Measurements from ENCODE around the gene MFGE8. TPM values are rescaled to one million over a fixed set of nuclear protein-coding genes. Genes with fewer than 3 reads are reported as not detected.

MFGE8 gene, protein sequence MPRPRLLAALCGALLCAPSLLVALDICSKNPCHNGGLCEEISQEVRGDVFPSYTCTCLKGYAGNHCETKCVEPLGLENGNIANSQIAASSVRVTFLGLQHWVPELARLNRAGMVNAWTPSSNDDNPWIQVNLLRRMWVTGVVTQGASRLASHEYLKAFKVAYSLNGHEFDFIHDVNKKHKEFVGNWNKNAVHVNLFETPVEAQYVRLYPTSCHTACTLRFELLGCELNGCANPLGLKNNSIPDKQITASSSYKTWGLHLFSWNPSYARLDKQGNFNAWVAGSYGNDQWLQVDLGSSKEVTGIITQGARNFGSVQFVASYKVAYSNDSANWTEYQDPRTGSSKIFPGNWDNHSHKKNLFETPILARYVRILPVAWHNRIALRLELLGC
- total RNA-seq (2014; rRNA removed; shearing (Covaris generic)), result 36.4 and 38.1 TPM in 2 replicates

DNA sequence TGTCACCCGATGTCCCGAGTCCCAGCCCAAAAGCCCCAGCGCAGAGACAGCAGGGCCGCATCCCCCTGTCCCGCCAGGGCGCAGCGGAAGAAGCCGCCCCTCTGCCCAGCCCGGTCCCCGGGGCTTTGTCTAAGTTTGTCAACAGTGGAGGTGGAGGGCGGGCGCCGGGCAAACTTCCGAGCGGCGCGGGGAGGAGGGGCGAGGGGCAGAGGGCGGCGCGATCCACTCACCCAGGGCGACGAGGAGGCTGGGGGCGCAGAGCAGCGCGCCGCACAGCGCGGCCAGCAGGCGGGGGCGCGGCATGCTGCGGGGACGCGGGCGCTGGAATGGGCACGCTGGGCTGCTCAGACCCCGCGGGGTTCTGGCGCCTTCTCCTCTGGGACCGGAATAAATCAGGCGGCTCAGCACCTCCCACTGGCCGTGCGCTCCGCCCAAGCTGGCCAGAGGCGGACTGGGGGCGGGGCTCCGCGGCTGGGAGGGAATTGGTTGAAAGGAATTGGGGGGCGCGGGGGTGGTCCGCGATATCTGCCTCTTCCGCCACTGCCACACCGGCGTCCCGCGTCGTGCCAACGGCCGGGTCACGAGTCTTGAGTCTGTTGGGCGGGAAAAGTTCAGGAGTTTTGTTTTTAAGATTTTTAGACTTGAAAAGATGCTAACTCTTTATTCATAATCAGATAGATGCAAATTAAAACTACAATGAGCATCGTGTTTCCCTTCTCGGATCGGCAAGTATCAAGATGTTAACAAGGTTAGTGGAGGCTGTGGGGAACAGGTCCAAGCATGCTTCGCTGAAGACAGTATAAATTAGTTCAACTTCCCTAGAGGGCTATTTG, at the start of gene MFGE8:
Gene MFGE8, minus strand, starts transcription at position 363 of the 833 bp plus-strand sequence. Its CDS starts 60 bp downstream, at position 303.

DNA sequence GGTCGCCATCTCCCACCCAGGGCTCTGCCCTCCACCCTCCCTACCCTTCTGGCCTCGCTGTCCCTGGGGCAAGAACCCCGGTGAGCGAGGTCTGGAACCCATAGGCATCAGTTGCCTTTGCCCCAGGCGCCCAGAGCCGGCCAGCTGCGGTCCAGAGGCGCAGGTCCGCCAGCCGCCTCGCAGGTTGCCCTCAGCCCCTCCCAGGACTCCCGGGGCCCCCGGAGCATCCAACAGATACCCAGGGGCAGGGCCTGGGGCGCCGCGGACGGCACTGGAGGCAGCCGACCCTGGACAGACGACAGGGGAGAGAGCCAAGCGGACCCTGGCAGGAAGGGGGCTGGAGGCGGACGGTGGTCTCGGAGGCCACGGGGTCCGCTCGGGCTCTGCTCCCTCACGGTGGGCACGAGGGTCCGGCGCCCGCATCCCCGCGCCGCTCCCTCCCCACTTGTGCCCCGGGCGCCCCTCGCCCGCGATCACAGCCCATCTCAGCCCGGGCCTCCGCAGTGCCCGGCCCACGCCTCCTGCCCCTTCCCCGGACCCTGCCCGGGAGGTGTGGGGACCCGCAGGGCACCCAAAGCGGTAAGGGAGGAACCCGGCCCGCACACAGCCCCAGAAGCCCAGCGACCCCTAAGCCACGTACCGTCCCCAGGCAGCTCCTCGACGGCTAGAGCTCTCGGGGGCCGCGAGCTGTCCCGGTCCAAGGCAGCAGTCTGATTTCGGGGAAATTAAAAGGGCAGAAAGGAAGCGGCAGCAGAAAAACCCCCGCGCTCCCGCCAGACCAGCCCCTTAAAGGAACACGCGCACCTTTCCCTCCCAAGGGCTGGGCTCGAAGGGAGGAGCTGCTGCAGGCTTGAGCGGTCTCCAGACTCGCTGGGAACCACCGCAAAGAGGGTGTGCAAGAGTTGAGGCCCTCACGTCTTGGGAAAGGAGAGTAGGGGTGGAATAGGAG, 18.1 kb downstream of the MFGE8 start, which contains the start of gene HAPLN3:
Gene HAPLN3, minus strand, starts transcription at position 726 of the 949 bp plus-strand sequence. CDS start 8,246 bp downstream, outside the sequence.

Other genes starting within 250 kb of the MFGE8 start
- gene ACAN, start 109.9 kb downstream of the MFGE8 start, total RNA-seq (2014; rRNA removed; shearing (Covaris generic)), result 0.29 and 1.5 TPM in 2 replicates
- 11.6 and 15.1 TPM in 2 replicates for gene HAPLN3, start 17.8 kb downstream of the MFGE8 start, total RNA-seq (2014; rRNA removed; shearing (Covaris generic))
- 28.6 and 30.1 TPM in 2 replicates for gene ABHD2, start 175.1 kb upstream of the MFGE8 start, total RNA-seq (2014; rRNA removed; shearing (Covaris generic))

All from A375 (cell line).